Activated CD4-positive, alpha-beta T cell treated with anti-CD3 and anti-CD28 coated beads, Interleukin-2, amount 10 ng/mL, durations not matched to agents 24 days and 14 days (primary cell): ENCODE data around the gene GOSR1. TPM values are rescaled to one million over a fixed set of nuclear protein-coding genes. Genes with fewer than 3 reads are reported as not detected.
"Not testable (repeated sequence)": the region's sequence is repeated elsewhere in the genome, so short reads cannot be mapped to it uniquely, and the experiment has no call there.

Source experiments
- DNase-seq: peaks from one replicate; pipeline ENCODE4 v3.0.0; 2022
- H3K27ac Mint-ChIP-seq: one replicate; pipeline ENCODE4 v1.8.0; 2022; ENCODE audit warnings: mild to moderate bottlenecking, mixed read lengths
- H3K27me3 Mint-ChIP-seq: one replicate; pipeline ENCODE4 v1.8.0; 2022; ENCODE audit warnings: mixed read lengths
- H3K36me3 Mint-ChIP-seq: one replicate; pipeline ENCODE4 v1.8.0; 2022; ENCODE audit warnings: low read depth, mild to moderate bottlenecking, mixed read lengths
- H3K4me1 Mint-ChIP-seq: one replicate; pipeline ENCODE4 v1.8.0; 2021; ENCODE audit warnings: mixed read lengths
- H3K4me3 Mint-ChIP-seq: one replicate; pipeline ENCODE4 v1.8.0; 2022; ENCODE audit warnings: mild to moderate bottlenecking, moderate library complexity, mixed read lengths
- H3K9me3 Mint-ChIP-seq: one replicate; pipeline ENCODE4 v1.8.0; 2021; ENCODE audit warnings: mixed read lengths
- intact Hi-C: fragments of 100-400 bp; cut with micrococcal nuclease; formaldehyde crosslinking; loops from one replicate; pipeline ENCODE4 v1.15.1; 2023
- total RNA-seq: library from RNA; stranded (reverse); gene quantifications from 2 replicates; pipeline ENCODE4 v1.2.3, GENCODE V29; 2022

GOSR1 gene
- total RNA-seq, 1 donor from 2014 or later = 54.8 TPM

GRCh38 chr17:30574309-30574708 is 97.1 kb downstream of the GOSR1 start:
- H3K4me1 Mint-ChIP-seq, intact Hi-C loops, H3K27ac Mint-ChIP-seq, H3K4me3 Mint-ChIP-seq, H3K36me3 Mint-ChIP-seq, H3K27me3 Mint-ChIP-seq, DNase-seq, H3K9me3 Mint-ChIP-seq: not testable (repeated sequence)

- H3K27ac Mint-ChIP-seq, H3K36me3 Mint-ChIP-seq, H3K9me3 Mint-ChIP-seq, H3K4me3 Mint-ChIP-seq, intact Hi-C loops, H3K27me3 Mint-ChIP-seq, DNase-seq, H3K4me1 Mint-ChIP-seq: not testable (repeated sequence)
Observed at GRCh38 chr17:30574806-30575205, 97.6 kb downstream of the GOSR1 start.

- H3K36me3 Mint-ChIP-seq, H3K9me3 Mint-ChIP-seq, H3K27ac Mint-ChIP-seq, H3K4me3 Mint-ChIP-seq, H3K4me1 Mint-ChIP-seq, DNase-seq, H3K27me3 Mint-ChIP-seq, intact Hi-C loops: not testable (repeated sequence)
Observed at GRCh38 chr17:30575648-30576325, 98.6 kb downstream of the GOSR1 start.

- Mint-ChIP-seq H3K27me3 (peaks cover 6% of the 10 kb centered on the region), H3K4me3 (no peak overlapping the region), H3K4me1 (no peaks in the 10 kb centered on the region), H3K9me3 (no peaks in the 10 kb centered on the region), H3K27ac (no peak overlapping the region), H3K36me3 (no peaks in the 10 kb centered on the region)
- intact Hi-C loops = no loop called here
- no peak for DNase-seq
Observed at GRCh38 chr17:30576326-30576861, 99.2 kb downstream of the GOSR1 start.

Other genes with a start within 250 kb of the GOSR1 start
- not detected in 2 replicates for gene SLC6A4, start 241.7 kb upstream of the GOSR1 start, total RNA-seq
- gene BLMH, start 185.5 kb upstream of the GOSR1 start, total RNA-seq = 68.2 and 72.8 TPM in 2 replicates
- not detected in 2 replicates for gene TMIGD1, start 143.4 kb upstream of the GOSR1 start, total RNA-seq
- gene CPD, start 98.5 kb upstream of the GOSR1 start, total RNA-seq = 26.6 and 33.4 TPM in 2 replicates